ENCODE results near the gene PIAS1. TPM values are rescaled to one million over a fixed set of nuclear protein-coding genes. Genes with fewer than 3 reads are reported as not detected.
"Not testable (repeated sequence)": the region's sequence is repeated elsewhere in the genome, so short reads cannot be mapped to it uniquely, and the experiment has no call there.

The PIAS1 gene
- total RNA-seq, 1 experiment from 2014 or later = 26.9 TPM

- in situ Hi-C loops (cut with HindIII; ENCODE audit: low pct_unique_long_range_greater_than_20kb, low sequenced_read_pairs) = no loop called here
- no peak for DNase-seq (ENCODE audit: low read depth, low spot score)
These were observed 157.7 kb downstream of the PIAS1 start for GRCh38 chr15:68211656-68212320.

- in situ Hi-C loops (cut with HindIII; ENCODE audit: low pct_unique_long_range_greater_than_20kb, low sequenced_read_pairs); DNase-seq (ENCODE audit: low read depth, low spot score): not testable (repeated sequence)
These were observed 159.4 kb downstream of the PIAS1 start for GRCh38 chr15:68213491-68213845.

- in situ Hi-C loops (cut with HindIII; ENCODE audit: low pct_unique_long_range_greater_than_20kb, low sequenced_read_pairs) = no loop called here
- DNase-seq (ENCODE audit: low read depth, low spot score) = no peak
These were observed 160.1 kb downstream of the PIAS1 start for GRCh38 chr15:68213991-68214837.

- DNase-seq (ENCODE audit: low read depth, low spot score) = no peak
- in situ Hi-C loops (cut with HindIII; ENCODE audit: low pct_unique_long_range_greater_than_20kb, low sequenced_read_pairs) = no loop called here
These were observed 160.7 kb downstream of the PIAS1 start for GRCh38 chr15:68214838-68215254.

GRCh38 chr15:68217341-68217740 lies 163.2 kb downstream of the PIAS1 start:
- in situ Hi-C loops (cut with HindIII; ENCODE audit: low pct_unique_long_range_greater_than_20kb, low sequenced_read_pairs) = no loop called here
- no peak for DNase-seq (ENCODE audit: low read depth, low spot score)

GRCh38 chr15:68218331-68218730 lies 164.2 kb downstream of the PIAS1 start:
- no peak for DNase-seq (ENCODE audit: low read depth, low spot score)
- in situ Hi-C loops (cut with HindIII; ENCODE audit: low pct_unique_long_range_greater_than_20kb, low sequenced_read_pairs) = no loop called here

- DNase-seq (ENCODE audit: low read depth, low spot score) = no peak
These were observed 165.0 kb downstream of the PIAS1 start for GRCh38 chr15:68218847-68219798.

GRCh38 chr15:68220489-68220888 lies 166.4 kb downstream of the PIAS1 start:
- in situ Hi-C loops (cut with HindIII; ENCODE audit: low pct_unique_long_range_greater_than_20kb, low sequenced_read_pairs) = no loop called here
- no peak for DNase-seq (ENCODE audit: low read depth, low spot score)

More at GRCh38 chr15:68218847-68219798, 165.0 kb downstream of the PIAS1 start:
- in situ Hi-C loops (cut with HindIII; ENCODE audit: low pct_unique_long_range_greater_than_20kb, low sequenced_read_pairs) = no loop called here

- no peak for DNase-seq (ENCODE audit: low read depth, low spot score)
- in situ Hi-C loops (cut with HindIII; ENCODE audit: low pct_unique_long_range_greater_than_20kb, low sequenced_read_pairs) = no loop called here
These were observed 166.9 kb downstream of the PIAS1 start for GRCh38 chr15:68220967-68221366.

GRCh38 chr15:68221530-68222431 lies 167.7 kb downstream of the PIAS1 start:
- DNase-seq (ENCODE audit: low read depth, low spot score); in situ Hi-C loops (cut with HindIII; ENCODE audit: low pct_unique_long_range_greater_than_20kb, low sequenced_read_pairs): not testable (repeated sequence)

- in situ Hi-C loops (cut with HindIII; ENCODE audit: low pct_unique_long_range_greater_than_20kb, low sequenced_read_pairs); DNase-seq (ENCODE audit: low read depth, low spot score): not testable (repeated sequence)
These were observed 168.3 kb downstream of the PIAS1 start for GRCh38 chr15:68222432-68222743.

GRCh38 chr15:68223171-68223570 lies 169.1 kb downstream of the PIAS1 start:
- DNase-seq (ENCODE audit: low read depth, low spot score) = no peak
- in situ Hi-C loops (cut with HindIII; ENCODE audit: low pct_unique_long_range_greater_than_20kb, low sequenced_read_pairs) = no loop called here

- in situ Hi-C loops (cut with HindIII; ENCODE audit: low pct_unique_long_range_greater_than_20kb, low sequenced_read_pairs) = no loop called here
- no peak for DNase-seq (ENCODE audit: low read depth, low spot score)
These were observed 170.0 kb downstream of the PIAS1 start for GRCh38 chr15:68224108-68224507.

- no peak for DNase-seq (ENCODE audit: low read depth, low spot score)
- in situ Hi-C loops (cut with HindIII; ENCODE audit: low pct_unique_long_range_greater_than_20kb, low sequenced_read_pairs) = no loop called here
These were observed 170.6 kb downstream of the PIAS1 start for GRCh38 chr15:68224546-68225250.

- DNase-seq (ENCODE audit: low read depth, low spot score); in situ Hi-C loops (cut with HindIII; ENCODE audit: low pct_unique_long_range_greater_than_20kb, low sequenced_read_pairs): not testable (repeated sequence)
These were observed 171.3 kb downstream of the PIAS1 start for GRCh38 chr15:68225442-68225841.

GRCh38 chr15:68227643-68228142 lies 173.6 kb downstream of the PIAS1 start:
- in situ Hi-C loops (cut with HindIII; ENCODE audit: low pct_unique_long_range_greater_than_20kb, low sequenced_read_pairs) = no loop called here
- DNase-seq (ENCODE audit: low read depth, low spot score) = no peak
